Stimulated activated CD8-positive, alpha-beta memory T cell treated with anti-CD3 and anti-CD28 coated beads, Interleukin-15, amount 100 ng/mL, for 48 hours (primary cell): Measurements from ENCODE around the gene ACAD8.

Experiments
- DNase-seq, 2 donors: peaks; one replicate each; pipeline ENCODE4 v3.0.0-alpha.2; 2020; ENCODE audit warnings: low read depth in 2 of 2

The ACAD8 gene

DNA sequence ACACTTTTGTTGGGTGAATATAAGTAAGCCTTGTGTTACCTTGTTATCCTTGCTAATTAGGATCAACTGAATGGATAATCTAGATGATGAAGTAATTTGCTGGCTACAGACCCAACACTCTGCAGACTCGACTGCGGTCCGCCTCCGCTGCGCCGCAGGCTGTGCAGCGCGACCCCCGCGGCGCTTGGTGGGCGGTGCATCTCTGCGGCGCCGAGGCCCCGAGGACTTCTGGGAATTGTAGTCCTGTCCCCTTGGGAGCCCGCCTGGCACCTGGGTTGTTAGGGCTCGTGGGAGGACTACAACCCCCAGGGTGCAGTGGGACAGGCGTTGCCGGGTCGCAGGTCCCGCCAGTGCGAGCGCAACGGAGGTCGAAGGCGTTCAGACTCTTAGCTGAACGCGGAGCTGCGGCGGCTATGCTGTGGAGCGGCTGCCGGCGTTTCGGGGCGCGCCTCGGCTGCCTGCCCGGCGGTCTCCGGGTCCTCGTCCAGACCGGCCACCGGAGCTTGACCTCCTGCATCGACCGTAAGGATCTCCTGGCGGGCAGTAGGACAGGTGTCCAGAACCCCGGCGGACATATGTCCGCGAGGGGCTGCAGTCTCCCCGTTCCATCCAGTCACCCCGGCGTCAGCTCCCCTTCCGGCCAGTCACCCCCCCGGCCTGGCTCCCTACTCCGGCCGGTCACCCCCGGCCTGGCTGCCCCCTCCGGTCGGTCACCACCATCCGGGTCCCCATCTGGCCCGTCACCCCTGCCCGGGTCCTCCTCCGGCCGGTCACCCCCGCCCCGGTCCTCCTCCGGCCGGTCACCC lies at the start of gene ACAD8, which contains the start of gene THYN1:
TSS of gene ACAD8 (plus strand) at position 381 of the 806 bp plus-strand sequence. CDS start at position 414, 33 bp downstream.
TSS of gene THYN1 (minus strand) at position 165 of the 806 bp plus-strand sequence. CDS start 470 bp downstream, outside the sequence.
- peak; percentile 95 for DNase-seq

DNA sequence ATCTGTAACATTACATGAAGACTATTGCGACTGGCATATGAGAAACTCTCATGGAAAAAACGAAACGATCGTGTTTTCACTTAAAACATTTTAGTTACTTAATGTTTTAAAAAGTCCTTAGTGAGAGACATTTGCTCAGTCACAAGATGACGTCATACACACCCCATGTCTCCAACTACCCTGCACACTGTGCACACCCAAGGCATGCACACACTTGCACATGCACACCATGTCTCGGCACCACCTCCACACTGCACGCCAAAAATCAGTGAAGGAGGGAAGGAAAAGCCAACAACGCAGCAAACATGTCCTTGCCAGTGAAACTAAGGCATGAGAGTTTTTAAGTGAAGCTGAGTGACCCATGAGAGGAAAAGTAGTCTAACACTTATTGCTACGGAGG lies 47.6 kb upstream of the ACAD8 start:
- no peak for DNase-seq

DNA sequence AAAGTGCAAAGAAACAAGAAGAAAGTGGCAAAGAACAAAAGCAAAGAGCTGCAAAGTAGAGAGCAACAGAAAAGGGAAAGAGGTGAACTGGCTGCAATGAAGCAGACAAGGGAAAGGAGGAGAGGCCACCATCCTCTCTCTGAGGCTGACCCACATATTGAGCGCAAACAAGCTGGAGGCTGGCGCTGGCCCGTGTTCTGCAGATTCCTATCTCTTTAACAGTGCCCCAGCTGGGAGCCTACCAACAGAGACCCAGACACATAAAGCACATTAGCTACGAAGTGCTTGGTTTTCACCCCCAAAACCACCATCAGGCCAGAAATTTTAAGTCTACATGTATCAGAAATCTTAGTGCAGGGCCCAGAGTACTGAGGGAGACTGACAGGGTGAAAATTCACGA lies 47.2 kb upstream of the ACAD8 start:
- no peak for DNase-seq

DNA sequence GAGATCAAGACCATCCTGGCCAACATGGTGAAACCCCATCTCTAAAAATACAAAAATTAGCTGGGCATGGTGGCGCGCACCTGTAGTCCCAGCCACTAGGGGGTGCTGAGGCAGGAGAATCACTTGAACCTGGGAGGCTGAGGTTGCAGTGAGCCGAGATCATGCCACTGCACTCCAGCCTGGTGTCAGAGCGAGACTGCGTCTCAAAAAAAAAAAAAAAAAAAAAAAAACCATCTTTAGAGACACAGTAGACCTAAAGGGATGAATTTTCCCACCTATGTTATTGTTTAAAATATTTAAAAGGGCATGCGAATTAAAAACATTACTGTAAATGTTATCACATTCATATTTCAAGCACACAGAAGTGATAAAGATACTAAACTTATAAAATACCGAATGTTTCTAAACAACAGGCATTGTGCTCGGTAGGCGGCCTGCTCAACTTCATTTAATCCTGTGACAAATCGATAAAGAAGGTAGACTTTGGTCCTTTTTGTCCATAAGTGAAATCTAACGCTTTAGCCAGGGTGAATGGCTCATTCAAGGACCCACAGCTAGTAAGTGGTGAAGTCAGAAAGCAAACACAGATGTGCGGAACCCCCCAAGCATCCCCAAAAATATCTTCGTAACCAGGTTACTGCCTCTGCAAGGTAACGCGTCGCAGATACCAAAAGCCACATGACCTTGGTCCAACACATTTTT lies 45.7 kb upstream of the ACAD8 start:
- peak; percentile 34 to 45 for DNase-seq

DNA sequence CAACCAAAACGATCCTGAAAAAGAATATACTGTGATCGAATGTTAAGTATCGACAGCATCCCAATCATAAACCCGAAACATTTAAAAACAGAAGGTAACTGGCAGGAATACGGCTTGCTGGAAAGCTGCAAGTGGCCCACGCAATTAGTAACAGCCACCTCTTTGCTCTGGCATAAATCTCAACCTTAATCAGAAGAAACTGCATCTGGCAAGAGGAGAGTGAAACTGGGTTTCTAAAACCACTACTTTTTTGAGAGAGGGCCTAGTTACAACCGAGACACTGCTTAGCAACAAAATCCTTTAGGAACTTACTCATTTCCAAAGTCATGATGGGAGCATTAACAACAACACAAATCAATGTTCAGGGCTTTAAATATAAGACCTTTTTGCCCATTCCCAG lies 37.5 kb upstream of the ACAD8 start:
- no peak for DNase-seq

DNA sequence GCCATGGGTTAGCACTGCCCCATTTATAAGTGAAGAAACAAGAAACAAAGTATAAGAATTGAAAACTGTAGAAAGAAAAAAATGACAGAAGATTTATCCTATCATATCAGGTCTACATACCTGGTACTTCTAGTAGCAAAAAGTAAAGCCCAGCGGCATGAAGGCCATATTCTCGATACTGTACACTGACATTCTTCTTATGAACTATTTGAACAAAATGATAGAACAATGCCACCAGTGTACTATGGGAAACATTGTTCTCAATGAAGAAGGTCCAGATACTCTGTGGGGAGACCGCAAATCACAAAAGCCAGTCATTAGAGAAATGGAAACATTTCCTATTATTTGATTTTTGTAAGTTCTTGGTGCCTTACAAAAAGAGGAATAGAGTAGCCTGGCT lies 36.6 kb upstream of the ACAD8 start:
- DNase-seq, result no peak

DNA sequence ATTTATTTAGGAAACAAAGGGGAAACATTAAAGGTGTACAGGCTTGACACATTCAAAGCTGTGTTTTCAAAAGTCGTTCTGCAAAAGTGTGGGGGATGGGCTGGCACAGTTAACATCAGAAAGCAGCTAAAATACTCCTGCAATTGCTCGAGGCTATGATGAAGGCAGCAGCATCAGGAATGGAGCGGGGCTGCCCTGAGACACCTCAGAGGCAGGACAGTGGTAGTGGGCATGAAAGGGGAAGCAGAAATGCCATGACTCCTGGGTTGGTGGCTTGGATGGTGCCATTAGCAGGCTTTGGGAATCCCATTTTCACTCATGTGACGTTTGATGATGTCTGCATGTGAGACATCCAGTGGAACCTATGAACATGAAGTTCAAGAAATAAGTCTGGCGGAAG lies 30.2 kb upstream of the ACAD8 start:
- DNase-seq, result no peak

DNA sequence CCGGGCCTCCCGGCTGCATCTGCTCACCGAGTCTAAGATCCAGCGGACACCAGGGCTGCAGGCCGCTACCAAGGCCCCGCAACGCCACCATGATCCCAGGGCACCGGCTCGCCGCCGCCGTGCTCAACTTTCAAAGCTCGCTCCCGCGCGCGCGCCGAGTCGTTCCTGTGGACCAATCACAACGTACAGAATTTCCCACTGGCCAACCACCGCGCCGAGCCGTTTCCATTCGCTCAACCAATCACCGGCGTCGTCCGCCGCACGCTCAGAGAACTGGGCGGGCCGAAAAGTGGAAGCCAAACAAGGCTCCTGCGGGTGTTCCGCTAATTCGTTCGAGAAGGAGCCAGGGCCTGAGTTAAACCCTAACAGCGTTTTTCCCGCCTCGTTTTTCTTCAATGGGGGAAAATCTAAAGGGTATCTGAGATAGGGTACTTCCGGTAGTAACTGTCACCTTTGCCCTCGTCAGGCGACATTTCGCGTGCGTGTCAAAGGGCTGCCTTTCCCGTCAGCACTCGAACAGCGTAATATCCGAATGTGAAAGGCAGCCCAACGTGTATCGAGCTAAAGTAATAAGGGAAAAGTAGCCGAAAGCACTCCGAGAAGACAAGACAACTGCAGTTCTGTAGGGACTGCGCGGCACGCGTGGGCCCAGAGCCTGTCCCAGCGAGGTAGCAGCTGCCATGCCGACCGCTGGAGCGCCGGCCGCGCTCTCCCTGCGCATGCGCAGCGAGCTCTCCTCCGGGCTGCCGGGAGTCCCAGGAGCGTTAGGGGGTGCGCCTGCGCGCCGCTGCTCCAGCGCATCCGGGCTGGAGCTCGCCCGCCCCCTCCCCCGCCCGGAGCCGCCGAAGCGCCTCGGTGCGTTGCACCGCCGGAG lies 29.3 kb upstream of the ACAD8 start, which contains the start of the genes NCAPD3 and VPS26B:
TSS of gene NCAPD3 (minus strand) at position 132 of the 874 bp plus-strand sequence. CDS start at position 91, 41 bp downstream.
TSS of gene VPS26B (plus strand) at position 836 of the 874 bp plus-strand sequence. CDS start 452 bp downstream, outside the sequence.
- DNase-seq, result peak; percentile 93

DNA sequence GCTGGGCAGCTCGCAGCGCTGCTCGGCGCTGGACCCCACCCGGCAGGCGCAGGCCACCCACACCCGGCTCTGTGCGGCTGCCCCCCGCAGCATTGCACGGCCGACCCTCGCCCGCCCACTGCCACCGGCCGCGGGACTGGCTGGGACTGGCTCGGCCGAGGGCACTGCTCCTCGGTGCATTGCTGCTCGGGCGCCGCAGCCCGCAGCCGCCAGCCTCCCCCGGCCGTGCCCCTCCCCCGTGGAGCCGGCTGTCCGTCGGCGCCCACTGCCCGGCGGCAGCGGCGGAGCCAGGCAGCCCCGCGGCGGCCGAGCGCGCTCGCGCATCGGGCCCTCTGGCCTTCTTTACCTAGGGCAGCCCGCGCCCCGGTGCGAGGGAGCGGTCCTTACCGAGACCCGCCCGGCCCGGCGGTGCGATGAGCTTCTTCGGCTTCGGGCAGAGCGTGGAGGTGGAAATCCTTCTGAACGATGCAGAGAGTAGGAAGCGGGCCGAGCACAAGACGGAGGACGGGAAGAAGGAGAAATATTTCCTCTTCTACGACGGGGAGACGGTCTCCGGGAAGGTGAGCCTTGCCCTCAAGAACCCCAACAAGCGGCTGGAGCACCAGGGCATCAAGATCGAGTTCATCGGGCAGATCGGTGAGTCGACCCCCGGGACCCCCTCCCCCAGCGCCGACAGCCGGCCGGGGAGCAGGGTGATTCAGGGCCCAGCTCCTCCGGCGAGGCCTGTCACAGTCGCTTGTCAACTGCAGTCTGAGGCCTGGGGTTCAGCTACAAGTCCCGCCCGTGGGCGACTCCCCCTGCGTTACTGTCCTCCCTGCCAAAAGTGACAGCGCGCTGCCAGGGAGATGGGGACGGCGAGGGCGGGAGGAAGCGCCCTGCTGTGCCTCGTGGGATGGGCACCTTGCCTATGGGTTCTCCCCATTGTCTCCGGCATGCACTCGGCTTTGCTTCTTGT lies 28.4 kb upstream of the ACAD8 start:
- peak; percentile 51 to 62 for DNase-seq

DNA sequence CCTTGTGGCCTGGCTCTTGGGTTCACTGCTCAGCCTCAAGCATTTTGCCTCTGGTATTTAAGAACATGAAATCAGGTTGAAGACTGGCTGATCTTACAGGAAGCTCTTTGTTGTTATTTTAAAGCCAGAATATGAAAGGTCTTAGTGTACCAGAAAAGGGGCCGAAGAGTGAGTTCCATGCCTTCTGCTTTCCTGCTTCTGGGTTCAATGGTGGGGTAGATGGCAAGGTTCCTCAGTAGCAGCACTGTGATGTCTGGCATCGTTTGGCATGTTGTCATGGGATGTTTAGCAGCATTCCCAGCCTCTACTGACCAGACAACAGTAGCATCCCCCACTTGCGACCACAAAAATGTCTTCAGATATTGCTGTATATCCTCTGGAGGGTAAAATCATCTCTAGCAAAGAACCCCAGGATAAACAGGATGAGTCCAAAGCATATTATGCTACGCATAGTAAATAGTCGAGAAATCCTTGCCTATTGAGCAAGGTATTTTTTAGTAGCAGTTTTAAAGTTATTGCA lies 26.5 kb upstream of the ACAD8 start:
- no peak for DNase-seq

DNA sequence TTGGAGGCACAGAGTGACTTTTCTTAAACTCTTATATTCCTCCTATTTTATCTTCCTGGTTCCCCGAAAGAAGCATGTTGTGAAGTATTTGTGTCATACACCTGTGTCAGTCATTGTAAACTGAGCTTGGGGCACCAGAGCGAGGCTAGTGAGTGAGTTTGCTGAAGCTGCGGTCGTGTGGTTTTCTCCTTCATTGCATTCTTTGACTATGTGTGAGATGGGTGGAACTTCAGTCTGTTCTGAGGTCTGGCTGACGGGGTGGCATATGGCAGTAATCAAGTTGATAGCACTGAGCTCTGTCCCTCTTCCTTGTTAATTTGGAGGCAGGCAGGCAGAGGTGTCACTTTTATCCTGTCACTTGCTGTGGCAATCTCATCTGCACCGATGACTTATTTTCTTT lies 24.7 kb upstream of the ACAD8 start:
- peak in 1 of 2 donors; percentile 15 for DNase-seq

DNA sequence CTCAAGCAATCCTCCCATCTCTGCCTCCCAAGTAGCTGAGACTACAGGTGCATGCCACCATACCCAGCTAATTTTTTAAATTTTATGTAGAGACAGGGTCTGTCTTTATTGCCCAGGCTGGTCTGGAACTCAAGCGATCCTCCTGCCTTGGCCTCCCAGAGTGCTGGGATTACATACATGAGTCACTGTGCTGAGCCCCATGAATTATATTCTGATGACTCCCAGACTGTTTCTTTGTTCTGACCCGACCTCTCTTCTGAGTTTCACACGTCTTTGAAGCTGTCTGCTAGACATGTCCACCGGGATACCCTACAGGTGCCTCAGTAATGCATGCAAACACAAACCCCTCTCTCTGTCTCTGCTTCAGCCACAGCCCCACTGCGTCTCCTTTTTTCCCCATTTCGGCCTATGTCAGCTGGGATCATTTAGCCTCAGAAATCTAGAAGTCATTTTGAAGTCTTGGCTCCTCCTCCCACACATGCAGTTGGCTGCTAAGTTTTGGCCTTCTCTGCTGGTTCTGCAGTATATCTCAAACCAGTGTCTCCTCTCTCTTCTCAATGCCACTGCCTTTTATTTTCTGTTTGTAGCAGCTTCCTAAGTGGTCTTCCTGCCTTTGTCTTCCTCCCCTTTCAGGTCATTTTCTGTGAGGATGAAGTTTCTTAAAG lies 24.1 kb upstream of the ACAD8 start:
- no peak for DNase-seq

DNA sequence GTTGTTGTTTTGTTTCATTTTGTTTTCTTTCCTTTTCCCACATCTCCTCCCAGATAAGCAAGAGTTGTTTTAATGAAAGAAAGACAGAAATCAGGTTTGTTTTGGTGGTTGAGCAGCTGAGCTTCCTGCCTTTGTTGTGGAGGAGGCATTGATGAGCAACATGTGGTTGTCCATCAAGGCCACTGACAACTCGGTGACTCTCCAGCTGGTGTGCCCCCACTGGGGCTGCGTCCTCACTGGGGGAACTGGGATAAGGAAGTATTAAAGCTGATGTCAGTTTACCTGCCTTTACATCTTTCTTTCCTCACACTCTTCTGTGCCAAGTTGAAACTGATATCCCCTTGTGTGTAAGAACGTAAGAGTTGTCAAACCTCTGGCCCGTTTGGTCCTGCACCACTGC lies 23.0 kb upstream of the ACAD8 start:
- DNase-seq, result no peak

DNA sequence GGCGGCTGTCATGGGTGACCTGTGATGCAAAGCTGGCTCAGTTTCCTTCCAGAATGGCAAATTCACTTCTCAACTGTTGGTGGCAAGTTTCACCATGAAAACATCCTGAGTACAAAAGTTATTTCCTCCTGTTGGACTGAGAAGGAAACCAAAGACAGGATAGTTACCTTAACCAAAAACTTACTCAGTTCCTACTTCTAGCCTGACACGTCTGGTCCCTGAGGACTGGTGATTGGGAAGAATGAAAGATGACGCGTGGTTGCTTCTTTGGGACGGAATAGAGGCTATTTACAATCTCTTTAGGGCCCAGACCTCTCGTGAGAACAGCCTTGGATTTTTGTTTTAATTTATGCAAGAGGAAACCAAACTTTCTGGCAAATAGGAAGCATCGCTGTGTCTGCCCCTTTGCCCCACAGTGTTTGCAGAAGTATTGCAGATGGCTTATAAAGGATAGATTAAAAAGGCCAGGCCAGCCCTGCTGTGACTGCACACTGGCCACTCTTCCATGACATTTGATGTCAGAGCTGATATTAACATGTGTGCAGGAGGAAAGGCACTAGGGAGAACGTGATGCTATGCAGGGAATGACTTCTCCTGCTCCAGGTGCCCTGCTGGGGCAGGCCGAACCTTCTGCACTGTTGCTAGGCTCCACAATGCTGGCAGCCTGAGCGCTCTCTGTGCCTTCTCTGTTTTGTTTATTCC lies 21.3 kb upstream of the ACAD8 start:
- DNase-seq, result no peak

DNA sequence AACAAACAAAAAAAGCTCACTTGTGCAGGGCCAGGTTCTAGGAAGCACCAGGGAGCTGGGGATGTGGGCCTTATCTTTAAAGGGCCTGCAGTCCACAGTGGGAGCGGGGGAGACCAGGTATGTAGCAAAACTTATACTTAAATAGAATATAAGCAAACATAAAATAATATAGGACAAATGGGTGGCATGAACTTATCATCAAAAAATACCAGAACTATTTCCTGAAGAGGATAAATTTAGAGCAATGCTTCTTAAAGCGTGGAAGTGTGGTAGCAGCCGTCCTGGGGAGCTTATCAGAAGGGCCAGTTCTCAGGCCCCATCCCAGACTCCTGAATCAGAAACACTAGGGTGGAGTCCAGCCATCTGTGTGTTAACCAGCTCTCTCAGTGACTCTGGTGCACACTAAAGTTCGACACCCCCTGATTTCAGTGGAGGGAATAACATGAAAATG lies 19.6 kb upstream of the ACAD8 start:
- no peak for DNase-seq

DNA sequence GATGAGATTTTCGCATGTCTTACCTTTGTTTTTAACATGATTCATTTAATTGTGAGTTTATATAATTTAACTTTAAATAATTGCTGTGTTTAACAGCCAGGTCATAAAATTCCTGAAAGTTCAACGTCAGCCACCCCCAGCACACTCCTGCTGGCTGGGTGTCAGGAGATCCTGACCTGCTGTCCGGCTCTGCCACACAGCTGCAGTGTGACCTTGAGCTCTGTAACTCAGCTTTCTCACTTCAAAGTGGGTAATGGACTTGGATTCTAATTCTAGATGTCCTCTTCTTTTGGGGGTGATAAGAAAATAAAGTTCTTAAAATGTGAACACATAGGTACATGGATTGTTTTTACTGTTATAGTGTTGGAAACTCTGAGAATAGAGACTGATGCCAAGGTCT lies 18.0 kb upstream of the ACAD8 start:
- no peak for DNase-seq

DNA sequence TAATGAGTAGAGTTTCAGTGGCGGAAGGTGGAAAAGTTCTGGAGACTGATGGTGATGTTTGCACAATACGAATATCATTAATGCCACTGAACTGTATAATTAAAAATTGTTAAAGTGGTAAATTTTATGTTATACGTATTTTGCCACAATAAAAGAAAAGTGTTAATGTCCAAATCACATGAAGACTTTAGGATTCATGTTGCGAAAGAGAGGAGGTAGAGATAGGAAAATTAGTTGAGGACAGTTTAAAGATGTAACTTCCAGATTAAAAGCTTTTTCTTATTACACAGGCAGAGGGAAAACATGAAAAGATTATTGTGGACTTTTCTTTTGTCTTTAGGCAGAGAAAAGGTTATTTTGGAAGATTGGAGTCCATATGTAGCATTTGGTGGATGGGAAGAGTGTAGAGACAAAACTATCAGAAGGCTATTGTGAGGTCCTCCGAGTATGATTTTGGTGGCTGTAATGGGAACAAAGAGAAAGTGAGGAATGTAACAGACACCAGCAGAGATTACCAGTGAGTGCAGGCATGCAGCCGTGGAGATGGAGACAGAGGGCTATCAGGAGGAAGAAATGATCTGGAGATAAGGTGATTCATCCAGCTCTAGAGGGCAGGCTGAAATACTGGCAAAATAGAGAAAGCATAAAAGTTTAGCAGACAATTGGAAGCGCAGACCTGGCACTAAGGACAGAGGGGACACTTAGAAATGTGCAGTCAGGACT lies 16.4 kb upstream of the ACAD8 start:
- DNase-seq, result no peak

DNA sequence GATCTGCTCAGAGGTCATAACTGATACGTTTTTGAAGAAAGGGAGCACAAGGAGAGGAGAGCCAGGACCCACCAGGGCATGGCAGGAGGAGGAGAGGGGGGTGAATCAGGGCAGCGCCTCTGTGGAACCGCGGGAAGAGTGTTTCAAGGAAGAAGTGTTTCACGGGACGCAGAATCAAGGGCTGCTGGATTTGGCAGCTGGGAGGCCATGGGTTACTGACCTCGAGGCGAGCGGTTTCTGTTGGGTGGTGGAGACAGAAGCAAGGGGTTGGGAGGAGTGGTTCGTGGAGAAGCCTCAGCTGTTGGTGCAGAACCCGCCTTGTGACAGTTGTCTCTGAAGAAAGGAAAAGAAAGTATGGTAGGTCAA lies 15.8 kb upstream of the ACAD8 start:
- DNase-seq, result no peak

DNA sequence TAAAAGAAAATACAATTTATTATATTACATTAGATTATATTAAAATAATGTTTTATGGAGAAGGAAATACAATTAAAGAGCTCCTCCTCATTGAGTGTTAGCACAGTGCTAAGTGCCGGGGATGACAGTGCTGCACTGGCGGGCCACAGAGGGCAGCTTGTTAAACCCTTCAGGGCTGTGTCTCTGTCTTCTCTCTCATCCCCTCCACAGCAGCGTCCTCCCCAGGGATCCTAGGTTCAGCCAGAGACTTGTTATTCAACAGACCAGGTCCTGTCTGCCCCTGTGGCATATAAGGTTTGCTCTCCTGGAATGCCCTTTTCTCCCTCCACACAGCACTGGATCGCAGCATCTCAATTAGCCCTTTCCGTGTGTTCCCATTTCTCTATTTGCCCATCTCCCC lies 14.4 kb upstream of the ACAD8 start:
- no peak for DNase-seq
